T-cell (primary cell): ENCODE results near the gene RASL10B. TPM values are rescaled to one million over a fixed set of nuclear protein-coding genes. Genes with fewer than 3 reads are reported as not detected.

ENCODE experiments used
- ATAC-seq, 4 experiments: fragments of 200-7000 bp in 3 of 4; fragments of 150-1000 bp in 1 of 4; cut with Tn5 transposase; replicated peaks in 1 of 4; 1 replicate in 3 of 4; 2 replicates in 1 of 4; pipeline ENCODE4 v1.10.0; 2021; ENCODE audit warnings: moderate library complexity in 3 of 4, mild to moderate bottlenecking in 2 of 4, moderate number of reproducible peaks in 1 of 4
- CTCF ChIA-PET, 2 donors: fragments of 300-600 bp; sonication (Branson Sonifier 250); formaldehyde crosslinking; loops; one replicate each; lab custom pipeline; 2022; ENCODE audit warnings: antibody characterized with exemption in 2 of 2; lab: Charles Lee
- POLR2A ChIA-PET, 2 donors: fragments of 300-600 bp; sonication (Branson Sonifier 250); formaldehyde crosslinking; loops; one replicate each; lab custom pipeline; 2022; ENCODE audit warnings: antibody characterized with exemption in 2 of 2; lab: Charles Lee
- DNase-seq, 35 experiments: peaks; one replicate each; pipeline versions ENCODE4 v3.0.0 to v3.0.0-alpha.2; 2013 to 2023
- H3K27ac ChIP-seq: one replicate; pipeline ENCODE4 v1.5.1; 2013; ENCODE audit warnings: low read length
- H3K27me3 ChIP-seq, 2 experiments: replicated peaks in 1 of 2; 1 replicate in 1 of 2; 2 replicates in 1 of 2; pipeline versions ENCODE4 v1.6.1 to v1.7.0; 2013; ENCODE audit warnings: low read length in 1 of 2, mixed read lengths in 1 of 2; ENCODE audit not compliant: control insufficient read depth in 2 of 2, insufficient read depth in 2 of 2; ENCODE audit errors: extremely low read depth in 1 of 2
- H3K36me3 ChIP-seq, 2 donors: 1 replicate in 1 of 2; 2 replicates in 1 of 2; pipeline versions ENCODE4 v1.6.1 to v1.7.0; 2013; ENCODE audit warnings: low read length in 1 of 2; ENCODE audit not compliant: control insufficient read depth in 2 of 2, insufficient read depth in 1 of 2; ENCODE audit errors: extremely low read depth in 1 of 2
- H3K4me1 ChIP-seq, 2 experiments: 1 replicate in 1 of 2; 2 replicates in 1 of 2; pipeline versions ENCODE4 v1.6.1 to v1.7.0; 2013; ENCODE audit warnings: low read length in 2 of 2, mixed read lengths in 1 of 2; ENCODE audit not compliant: insufficient read depth in 2 of 2, control insufficient read depth in 1 of 2; ENCODE audit errors: extremely low read depth in 1 of 2
- H3K4me3 ChIP-seq, 2 donors: 1 replicate in 1 of 2; 2 replicates in 1 of 2; pipeline versions ENCODE4 v1.5.1 to v1.7.0; 2013; ENCODE audit warnings: mild to moderate bottlenecking in 2 of 2, low read length in 1 of 2, moderate library complexity in 1 of 2; ENCODE audit not compliant: control insufficient read depth in 1 of 2; ENCODE audit errors: extremely low read depth in 1 of 2
- H3K9me3 ChIP-seq: 2 replicates; pipeline ENCODE4 v1.7.0; 2013
- H3K27ac Mint-ChIP-seq, 2 donors: one replicate each; pipeline ENCODE4 v1.8.0; 2020 to 2021; ENCODE audit warnings: mild to moderate bottlenecking in 2 of 2, mixed read lengths in 2 of 2
- H3K27me3 Mint-ChIP-seq, 2 donors: one replicate each; pipeline ENCODE4 v1.8.0; 2021 to 2022; ENCODE audit warnings: mixed read lengths in 2 of 2
- H3K36me3 Mint-ChIP-seq: one replicate; pipeline ENCODE4 v1.8.0; 2021; ENCODE audit warnings: mixed read lengths
- H3K4me1 Mint-ChIP-seq, 3 donors: one replicate each; pipeline ENCODE4 v1.8.0; 2020 to 2022; ENCODE audit warnings: mixed read lengths in 3 of 3, mild to moderate bottlenecking in 1 of 3
- H3K4me3 Mint-ChIP-seq, 3 donors: one replicate each; pipeline ENCODE4 v1.8.0; 2020 to 2022; ENCODE audit warnings: mild to moderate bottlenecking in 3 of 3, mixed read lengths in 3 of 3, moderate library complexity in 3 of 3
- H3K9me3 Mint-ChIP-seq, 3 donors: one replicate each; pipeline ENCODE4 v1.8.0; 2020 to 2022; ENCODE audit warnings: mixed read lengths in 3 of 3
- WGBS: methylation state at CpG from one replicate; pipeline ENCODE4 v1.1.5; 2013; ENCODE audit warnings: missing lambda C conversion rate; ENCODE audit not compliant: insufficient coverage; 5-methylcytosine and 5-hydroxymethylcytosine counted together
- total RNA-seq, 35 experiments: library from RNA in 6 of 35; stranded (reverse) in 6 of 35; fragments of 120-200 nt in 1 of 35; gene quantifications; one replicate each; pipeline versions ENCODE4 v1.2.1 to v1.2.4 and lab custom pipeline; 2013 to 2026

Gene RASL10B
- total RNA-seq, 5 donors from 2014 or later (not counting 1 experiment from before 2014, with no cell fraction given) = 0.38 to 0.56 (median 0.39) TPM

DNA sequence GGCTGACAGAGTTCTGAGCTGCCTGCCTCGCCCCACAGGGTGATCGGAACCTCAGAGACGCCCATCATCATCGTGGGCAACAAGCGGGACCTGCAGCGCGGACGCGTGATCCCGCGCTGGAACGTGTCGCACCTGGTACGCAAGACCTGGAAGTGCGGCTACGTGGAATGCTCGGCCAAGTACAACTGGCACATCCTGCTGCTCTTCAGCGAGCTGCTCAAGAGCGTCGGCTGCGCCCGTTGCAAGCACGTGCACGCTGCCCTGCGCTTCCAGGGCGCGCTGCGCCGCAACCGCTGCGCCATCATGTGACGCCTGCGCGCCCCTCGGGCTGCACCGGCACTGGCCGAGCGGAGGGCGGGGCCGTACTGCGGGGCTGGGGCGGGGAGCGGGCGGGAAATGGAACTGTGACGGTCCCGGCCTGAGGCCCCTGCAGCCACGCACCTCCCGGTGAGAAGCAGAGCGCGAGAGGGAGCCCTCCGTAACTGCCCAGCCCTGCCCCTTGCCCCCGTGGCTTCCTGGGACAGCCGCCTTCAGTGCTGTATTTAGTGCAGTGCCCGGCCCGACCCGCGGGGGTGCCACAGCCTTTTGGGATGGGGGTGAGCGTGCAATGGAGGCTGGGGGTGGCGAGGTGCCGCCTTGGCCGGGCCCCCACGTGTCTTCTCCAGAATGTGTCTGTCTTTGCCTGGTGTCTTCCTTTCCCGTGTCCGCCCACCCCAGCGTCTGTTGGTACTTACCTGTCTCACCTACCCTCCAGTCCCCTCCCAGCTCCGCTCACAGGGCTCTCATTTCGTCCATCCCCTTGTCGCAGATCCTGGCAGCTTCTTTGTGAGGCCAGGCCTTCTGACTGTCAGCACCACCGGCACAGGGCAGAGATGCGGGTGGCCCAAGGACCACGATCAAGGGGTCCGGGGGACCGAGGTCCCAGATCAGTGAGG, 9.8 kb downstream of the RASL10B start:
- Histone ChIP-seq H3K4me1 (peaks cover 0 to 11% of the 10 kb centered on the region in 2 experiments), H3K27me3 (peaks cover 7 to 61% of the 10 kb centered on the region in 2 experiments), H3K9me3 (no peaks in the 10 kb centered on the region), H3K4me3 (peak overlapping the region in 1 of 2 donors; percentile 42), H3K36me3 (no peaks in the 10 kb centered on the region), H3K27ac (no peak overlapping the region)
- H3K4me3 Mint-ChIP-seq = peak overlapping the region; percentile 56 to 69 (median 59)
- no peaks in the 10 kb centered on the region for H3K36me3 Mint-ChIP-seq
- H3K27ac Mint-ChIP-seq = no peak overlapping the region
- ChIA-PET CTCF (interaction anchor here in 1 of 2 donors (0.5 to 0.6 kb wide), 2 partner anchors 63 to 561 kb away, joined by 3 to 8 read pairs; no protein-coding TSS in a partner anchor), POLR2A (interaction anchor here in 1 of 2 donors (0.6 kb wide), 1 partner anchor 546 kb away, joined by 3 read pairs; no protein-coding TSS in a partner anchor)
- H3K9me3 Mint-ChIP-seq = no peaks in the 10 kb centered on the region
- H3K27me3 Mint-ChIP-seq = peaks cover 22 to 39% of the 10 kb centered on the region in 2 donors
- H3K4me1 Mint-ChIP-seq = peaks cover 5 to 10% (median 9%) of the 10 kb centered on the region in 3 donors
- ATAC-seq = peak; percentile 60 to 78 (median 64)
- peak in 7 of 35 experiments; percentile 4 to 24 (median 19) for DNase-seq
- 27% methylated on average over 59 of the region's 73 CpGs for WGBS

- H3K4me1 ChIP-seq = peaks cover 0 to 14% of the 10 kb centered on the region in 2 experiments
- no peak overlapping the region for H3K27ac Mint-ChIP-seq
- WGBS = 33% methylated on average over 1 of the region's 7 CpGs
These were observed 11.1 kb downstream of the RASL10B start for GRCh38 chr17:35742496-35742895.

DNA sequence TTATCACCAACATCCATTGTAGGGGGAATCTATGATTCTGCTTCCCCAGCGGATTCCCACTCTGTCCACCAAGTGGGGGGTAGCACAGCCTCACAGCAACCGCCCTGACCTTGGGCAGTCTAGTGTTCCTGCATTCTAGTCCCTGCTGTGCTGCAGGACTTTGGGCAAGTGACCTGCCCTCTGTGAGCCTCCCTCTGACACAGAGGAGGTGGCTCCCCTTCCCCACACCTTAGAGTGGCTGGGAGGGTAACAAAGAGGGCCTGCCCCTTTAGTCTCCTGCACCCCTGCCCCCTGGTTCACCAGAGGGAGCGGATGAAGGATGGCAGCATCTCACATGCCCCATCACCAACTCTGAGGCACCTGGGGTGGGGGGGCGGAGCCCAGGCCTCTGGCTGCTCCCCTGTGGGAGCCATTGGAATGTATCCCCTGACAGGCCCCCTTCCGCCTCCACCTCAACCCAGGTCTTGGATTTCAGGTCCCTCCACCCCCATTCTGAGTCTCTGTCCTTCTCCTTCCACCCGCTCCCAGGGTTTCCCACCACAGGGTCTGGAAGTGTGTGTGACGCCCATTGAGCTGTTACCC, 11.5 kb downstream of the RASL10B start:
- H3K4me1 Mint-ChIP-seq = peaks cover 5 to 13% (median 11%) of the 10 kb centered on the region in 3 donors
- H3K36me3 Mint-ChIP-seq = no peaks in the 10 kb centered on the region
- H3K27ac ChIP-seq = no peak overlapping the region
- POLR2A ChIA-PET = no interaction called here
- H3K27me3 Mint-ChIP-seq = peaks cover 23 to 43% of the 10 kb centered on the region in 2 donors
- DNase-seq = no peak
- no peaks in the 10 kb centered on the region for H3K9me3 Mint-ChIP-seq
- no peak overlapping the region for H3K4me3 Mint-ChIP-seq
- no peak for ATAC-seq
- 89% methylated on average over 5 of the region's 7 CpGs for WGBS
- H3K27ac Mint-ChIP-seq = no peak overlapping the region
- no peaks in the 10 kb centered on the region for H3K9me3 ChIP-seq
- CTCF ChIA-PET = no interaction called here
- H3K36me3 ChIP-seq = no peaks in the 10 kb centered on the region
- peaks cover 7 to 72% of the 10 kb centered on the region in 2 experiments for H3K27me3 ChIP-seq
- peaks cover 0 to 17% of the 10 kb centered on the region in 2 experiments for H3K4me1 ChIP-seq
- no peak overlapping the region for H3K4me3 ChIP-seq

More at GRCh38 chr17:35742496-35742895, 11.1 kb downstream of the RASL10B start:
- ChIA-PET POLR2A (interaction anchor here in 1 of 2 donors (0.6 kb wide), 1 partner anchor 69 kb away, joined by 3 read pairs; no protein-coding TSS in a partner anchor), CTCF (no interaction called here)
- Mint-ChIP-seq H3K36me3 (no peaks in the 10 kb centered on the region), H3K4me3 (peak overlapping the region in 1 of 3 donors; percentile 69), H3K9me3 (no peaks in the 10 kb centered on the region), H3K4me1 (peaks cover 5 to 12% (median 11%) of the 10 kb centered on the region in 3 donors), H3K27me3 (peaks cover 22 to 41% of the 10 kb centered on the region in 2 donors)
- Histone ChIP-seq H3K27me3 (peaks cover 7 to 67% of the 10 kb centered on the region in 2 experiments), H3K9me3 (no peaks in the 10 kb centered on the region), H3K27ac (no peak overlapping the region), H3K36me3 (no peaks in the 10 kb centered on the region), H3K4me3 (no peak overlapping the region)
- no peak for DNase-seq
- no peak for ATAC-seq

DNA sequence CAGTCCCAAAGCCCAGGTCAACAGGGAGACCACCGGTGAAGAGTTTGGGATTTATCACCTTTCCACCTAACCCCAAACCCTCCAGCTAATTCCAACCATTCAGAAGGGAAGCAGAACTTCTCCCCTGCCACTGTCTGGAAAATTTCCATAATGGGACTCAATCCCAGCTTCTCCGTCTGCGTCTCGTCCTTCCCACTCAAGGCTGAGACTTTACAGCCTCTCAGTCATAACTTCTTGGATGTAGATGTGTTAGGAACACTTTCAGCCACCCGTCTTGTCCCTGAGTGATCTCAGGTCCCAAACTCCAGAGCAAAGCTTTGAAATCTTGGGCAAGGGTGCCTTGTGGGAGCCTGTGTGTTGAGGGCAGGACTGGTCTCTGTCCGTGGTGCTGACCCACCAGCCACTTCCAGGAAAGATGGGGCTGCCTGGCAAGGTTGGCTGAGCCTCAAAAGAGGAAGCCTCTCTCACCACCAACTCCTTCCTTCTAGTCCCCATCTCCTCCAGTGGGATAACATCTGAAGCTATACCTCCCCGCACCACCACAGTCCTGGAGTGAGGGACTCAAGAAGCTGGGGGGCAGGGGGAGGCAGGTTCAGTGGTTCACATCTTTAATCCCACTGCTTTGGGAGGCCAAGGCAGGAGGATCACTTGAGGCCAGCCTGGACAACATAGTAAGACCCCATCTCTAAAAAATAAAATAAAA, 12.3 kb downstream of the RASL10B start:
- DNase-seq (no peak), ATAC-seq (no peak)
- ChIA-PET POLR2A (no interaction called here), CTCF (interaction anchor here (0.5 to 2.3 kb wide), 2 partner anchors 130 to 131 kb away, joined by 3 to 5 read pairs; no protein-coding TSS in a partner anchor)
- no peaks in the 10 kb centered on the region for H3K9me3 Mint-ChIP-seq
- WGBS = 61% methylated on average over 2 of the region's 7 CpGs
- H3K4me1 ChIP-seq = peaks cover 0 to 17% of the 10 kb centered on the region in 2 experiments
- H3K27me3 Mint-ChIP-seq = peaks cover 31 to 51% of the 10 kb centered on the region in 2 donors
- no peak overlapping the region for H3K27ac ChIP-seq
- peaks cover 5 to 13% (median 11%) of the 10 kb centered on the region in 3 donors for H3K4me1 Mint-ChIP-seq
- H3K4me3 ChIP-seq = no peak overlapping the region
- no peaks in the 10 kb centered on the region for H3K9me3 ChIP-seq
- no peak overlapping the region for H3K4me3 Mint-ChIP-seq
- H3K36me3 Mint-ChIP-seq = no peaks in the 10 kb centered on the region
- peaks cover 7 to 80% of the 10 kb centered on the region in 2 experiments for H3K27me3 ChIP-seq
- H3K36me3 ChIP-seq = no peaks in the 10 kb centered on the region
- no peak overlapping the region for H3K27ac Mint-ChIP-seq

DNA sequence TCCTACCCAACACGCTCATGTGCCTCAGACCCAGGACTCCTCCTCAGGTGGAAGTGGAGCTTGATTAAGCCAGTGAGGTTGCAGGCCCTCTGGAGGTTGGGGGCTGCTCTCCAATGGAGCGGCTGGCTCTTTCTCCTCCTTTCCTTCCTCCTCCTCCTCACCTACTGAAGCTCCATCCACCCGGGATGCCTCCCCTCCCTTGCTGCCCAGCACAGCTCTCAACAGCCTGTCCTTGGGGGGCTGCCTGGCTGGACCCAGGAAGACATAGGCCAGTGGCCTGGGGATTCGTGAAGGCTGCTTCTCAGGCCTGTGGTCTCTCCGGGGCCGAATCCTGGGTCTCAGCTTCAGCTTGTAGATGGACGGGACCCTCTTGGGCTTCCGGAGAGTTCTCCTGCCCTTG, 13.4 kb downstream of the RASL10B start:
- no peak overlapping the region for H3K4me3 Mint-ChIP-seq
- POLR2A ChIA-PET = no interaction called here
- no peaks in the 10 kb centered on the region for H3K36me3 Mint-ChIP-seq
- Histone ChIP-seq H3K9me3 (no peaks in the 10 kb centered on the region), H3K4me1 (peaks cover 0 to 19% of the 10 kb centered on the region in 2 experiments), H3K27ac (no peak overlapping the region), H3K4me3 (no peak overlapping the region), H3K27me3 (peaks cover 7 to 90% of the 10 kb centered on the region in 2 experiments), H3K36me3 (no peaks in the 10 kb centered on the region)
- peaks cover 5 to 16% (median 15%) of the 10 kb centered on the region in 3 donors for H3K4me1 Mint-ChIP-seq
- no peak for ATAC-seq
- H3K27ac Mint-ChIP-seq = no peak overlapping the region
- WGBS = 86% methylated on average over 7 of the region's 8 CpGs
- no peaks in the 10 kb centered on the region for H3K9me3 Mint-ChIP-seq
- CTCF ChIA-PET = interaction anchor here (0.6 to 2.3 kb wide), 3 partner anchors 26 to 136 kb away, joined by 3 to 5 read pairs (median 3); no protein-coding TSS in a partner anchor
- DNase-seq = no peak
- H3K27me3 Mint-ChIP-seq = peaks cover 34 to 58% of the 10 kb centered on the region in 2 donors
